ENCODE measurements around the gene EFNA2. TPM values are rescaled to one million over a fixed set of nuclear protein-coding genes. Genes with fewer than 3 reads are reported as not detected.
A peak's percentile ranks its signal among the peaks of the same experiment; 100 is the strongest.

EFNA2 gene
- total RNA-seq, 4 donors from 2014 or later = not detected

GRCh38 chr19:1274852-1275259 lies 10.8 kb upstream of the EFNA2 start:
- DNase-seq (ENCODE audit: low spot score in 2 of 2) = no peak
- WGBS, 2 donors = 29 to 49% methylated on average over 16 to 24 of the region's 44 CpGs
- no peaks in the 10 kb centered on the region for H3K9me3 ChIP-seq
- no peaks in the 10 kb centered on the region for H3K27me3 ChIP-seq
- H3K27ac ChIP-seq = peak overlapping the region; percentile 89 to 99 (median 95)
- H3K36me3 ChIP-seq = peaks cover 6 to 70% (median 38%) of the 10 kb centered on the region in 3 donors
- peaks cover 8 to 67% (median 59%) of the 10 kb centered on the region in 4 donors for H3K4me1 ChIP-seq
- TF ChIP-seq POLR2A (IDR thresholded peaks at IDR 0.05) = no peak
- TF ChIP-seq EP300 (IDR thresholded peaks at IDR 0.05) = no peak
- no peak for TF ChIP-seq CTCF (IDR thresholded peaks at IDR 0.05)
- H3K4me3 ChIP-seq = peak overlapping the region; percentile 50 to 71 (median 64)

GRCh38 chr19:1275260-1275975 lies 10.3 kb upstream of the EFNA2 start, which contains the start of gene FAM174C:
Gene FAM174C (plus strand): TSS chr19:1275530. CDS start chr19:1275550, 20 bp downstream.
- peaks cover 6 to 64% (median 54%) of the 10 kb centered on the region in 4 donors for H3K4me1 ChIP-seq

GRCh38 chr19:1275976-1276627 lies 9.6 kb upstream of the EFNA2 start:
- Histone ChIP-seq H3K36me3 (peaks cover 6 to 66% (median 38%) of the 10 kb centered on the region in 3 donors), H3K4me3 (peak overlapping the region; percentile 50 to 85 (median 64)), H3K27ac (peak overlapping the region; percentile 89 to 99 (median 95)), H3K4me1 (peaks cover 0 to 57% (median 47%) of the 10 kb centered on the region in 4 donors), H3K9me3 (no peaks in the 10 kb centered on the region), H3K27me3 (no peaks in the 10 kb centered on the region)
- TF ChIP-seq POLR2A (IDR thresholded peaks at IDR 0.05) (no peak), EP300 (IDR thresholded peaks at IDR 0.05) (peak in 1 of 2 donors; percentile 10)
- 13% methylated on average over 31 to 33 of the region's 43 CpGs for WGBS, 2 donors
- peak in 1 of 2 donors; percentile 38 for DNase-seq (ENCODE audit: low spot score in 2 of 2)

More at GRCh38 chr19:1275260-1275975, 10.3 kb upstream of the EFNA2 start, which contains the start of gene FAM174C:
- Histone ChIP-seq H3K36me3 (peaks cover 6 to 70% (median 38%) of the 10 kb centered on the region in 3 donors), H3K4me3 (peak within 1 kb of the TSS; percentile 50 to 85 (median 64)), H3K27ac (peak within 1 kb of the TSS; percentile 89 to 99 (median 95)), H3K9me3 (no peaks in the 10 kb centered on the region), H3K27me3 (no peaks in the 10 kb centered on the region)
- 0 to 1% methylated on average over 38 to 51 of the region's 98 CpGs for WGBS, 2 donors
- peak; percentile 90 to 95 for DNase-seq (ENCODE audit: low spot score in 2 of 2)
- TF ChIP-seq CTCF (IDR thresholded peaks at IDR 0.05) = peak in 2 of 5 experiments; percentile 51 to 55
- peak in 1 of 2 donors; percentile 88 for TF ChIP-seq POLR2A (IDR thresholded peaks at IDR 0.05)
- TF ChIP-seq EP300 (IDR thresholded peaks at IDR 0.05) = peak in 1 of 2 donors; percentile 87

- peaks cover 6 to 60% (median 35%) of the 10 kb centered on the region in 3 donors for H3K36me3 ChIP-seq
- H3K4me3 ChIP-seq = peak overlapping the region in 3 of 4 donors; percentile 56 to 85 (median 71)
- peak overlapping the region; percentile 89 to 99 (median 95) for H3K27ac ChIP-seq
- no peaks in the 10 kb centered on the region for H3K9me3 ChIP-seq
- peaks cover 0 to 52% (median 42%) of the 10 kb centered on the region in 4 donors for H3K4me1 ChIP-seq
- H3K27me3 ChIP-seq = no peaks in the 10 kb centered on the region
- DNase-seq (ENCODE audit: low spot score in 2 of 2) = no peak
- 66 to 79% methylated on average over 10 of the region's 10 CpGs for WGBS, 2 donors
- TF ChIP-seq EP300 (IDR thresholded peaks at IDR 0.05) (no peak), CTCF (IDR thresholded peaks at IDR 0.05) (no peak), POLR2A (IDR thresholded peaks at IDR 0.05) (no peak)
Observed at GRCh38 chr19:1276628-1277022, 9.0 kb upstream of the EFNA2 start.

GRCh38 chr19:1277061-1277460 lies 8.6 kb upstream of the EFNA2 start:
- H3K9me3 ChIP-seq = no peaks in the 10 kb centered on the region
- no peak for DNase-seq (ENCODE audit: low spot score in 2 of 2)
- TF ChIP-seq EP300 (IDR thresholded peaks at IDR 0.05) (no peak), POLR2A (IDR thresholded peaks at IDR 0.05) (no peak), CTCF (IDR thresholded peaks at IDR 0.05) (no peak)
- 88 to 91% methylated on average over 15 of the region's 15 CpGs for WGBS, 2 donors
- H3K4me1 ChIP-seq = peaks cover 0 to 47% (median 37%) of the 10 kb centered on the region in 4 donors
- H3K4me3 ChIP-seq = no peak overlapping the region
- peaks cover 6 to 56% (median 31%) of the 10 kb centered on the region in 3 donors for H3K36me3 ChIP-seq
- H3K27me3 ChIP-seq = no peaks in the 10 kb centered on the region
- peak overlapping the region in 1 of 4 donors; percentile 99 for H3K27ac ChIP-seq
